B cell (primary cell): ENCODE results near the gene CDC42BPB. TPM values are rescaled to one million over a fixed set of nuclear protein-coding genes. Genes with fewer than 3 reads are reported as not detected.

Experiments used
- ATAC-seq: fragments of 200-7000 bp; cut with Tn5 transposase; one replicate; pipeline ENCODE4 v1.10.0; 2021; ENCODE audit warnings: low read depth, mild to moderate bottlenecking, moderate number of reproducible peaks, moderate library complexity
- CTCF ChIA-PET: fragments of 350-600 bp; sonication (Branson Sonifier 250); formaldehyde crosslinking; loops from one replicate; lab custom pipeline; 2021; ENCODE audit warnings: antibody characterized with exemption, inconsistent platforms; lab: Charles Lee
- POLR2A ChIA-PET: fragments of 350-600 bp; sonication (Branson Sonifier 250); formaldehyde crosslinking; loops from one replicate; lab custom pipeline; 2021; ENCODE audit warnings: antibody characterized with exemption; lab: Charles Lee
- DNase-seq: peaks from one replicate; pipeline ENCODE4 v3.0.0; 2013
- H2AFZ ChIP-seq: 2 replicates; pipeline ENCODE4 v1.6.1; 2012; ENCODE audit warnings: mild to moderate bottlenecking, low read depth, low read length; ENCODE audit not compliant: insufficient read depth, poor library complexity, severe bottlenecking
- H3K27ac ChIP-seq, 2 donors: 1 replicate in 1 of 2; 2 replicates in 1 of 2; pipeline ENCODE4 v1.5.1; 2012 to 2013; ENCODE audit warnings: low read length in 2 of 2, mild to moderate bottlenecking in 2 of 2, moderate library complexity in 1 of 2
- H3K27me3 ChIP-seq, 4 experiments: fragments of 200-600 bp in 1 of 4; sonication (generic) in 1 of 4; replicated peaks in 1 of 4; 1 replicate in 2 of 4; 2 replicates in 2 of 4; pipeline versions ENCODE4 v1.6.1 to v1.7.0; 2013 to 2016; ENCODE audit warnings: low read length in 3 of 4, mild to moderate bottlenecking in 2 of 4, mixed read lengths in 1 of 4, moderate library complexity in 1 of 4; ENCODE audit not compliant: insufficient read depth in 4 of 4, control insufficient read depth in 3 of 4; ENCODE audit errors: control extremely low read depth in 1 of 4
- H3K36me3 ChIP-seq, 2 experiments: replicated peaks in 1 of 2; 1 replicate in 1 of 2; 2 replicates in 1 of 2; pipeline versions ENCODE4 v1.6.1 to v1.7.1; 2013; ENCODE audit warnings: low read length in 1 of 2; ENCODE audit not compliant: insufficient read depth in 2 of 2, control insufficient read depth in 1 of 2; ENCODE audit errors: control extremely low read depth in 1 of 2, extremely low read depth in 1 of 2
- H3K4me1 ChIP-seq, 2 donors: fragments of 200-600 bp in 1 of 2; sonication (generic) in 1 of 2; 1 replicate in 1 of 2; 2 replicates in 1 of 2; pipeline versions ENCODE4 v1.5.1 to v1.6.1; 2013 to 2017; ENCODE audit warnings: low read length in 2 of 2; ENCODE audit not compliant: control insufficient read depth in 2 of 2, insufficient read depth in 2 of 2
- H3K4me2 ChIP-seq: replicated peaks from 2 replicates; pipeline ENCODE3; 2012; ENCODE audit warnings: mild to moderate bottlenecking, low read depth, low read length; ENCODE audit not compliant: poor library complexity, severe bottlenecking
- H3K4me3 ChIP-seq, 5 experiments: fragments of 200-600 bp in 1 of 5; sonication (generic) in 1 of 5; 1 replicate in 3 of 5; 2 replicates in 2 of 5; pipeline versions ENCODE4 v1.5.1 to v1.7.0; 2011 to 2016; ENCODE audit warnings: low read length in 4 of 5, mild to moderate bottlenecking in 4 of 5, low read depth in 2 of 5, control low read depth in 1 of 5, moderate library complexity in 1 of 5; ENCODE audit not compliant: insufficient read depth in 1 of 5; ENCODE audit errors: control extremely low read depth in 1 of 5, extremely low read depth in 1 of 5
- H3K79me2 ChIP-seq: fragments of 200-600 bp; sonication (generic); one replicate; pipeline ENCODE4 v1.6.0; 2016; ENCODE audit warnings: low read length; ENCODE audit not compliant: control insufficient read depth, insufficient read depth
- H3K9ac ChIP-seq: fragments of 200-600 bp; sonication (generic); 2 replicates; pipeline ENCODE4 v1.6.1; 2017; ENCODE audit warnings: mild to moderate bottlenecking, low read length, moderate library complexity
- H3K9me3 ChIP-seq, 3 donors: one replicate each; pipeline versions ENCODE4 v1.6.1 to v1.7.1; 2013; ENCODE audit warnings: low read length in 2 of 3; ENCODE audit not compliant: control insufficient read depth in 2 of 3, insufficient read depth in 1 of 3; ENCODE audit errors: control extremely low read depth in 1 of 3
- H4K20me1 ChIP-seq: 2 replicates; pipeline ENCODE4 v1.6.0; 2012; ENCODE audit warnings: mild to moderate bottlenecking, low read length; ENCODE audit not compliant: insufficient read depth, control insufficient read depth, poor library complexity, severe bottlenecking
- H3K27ac Mint-ChIP-seq: one replicate; pipeline ENCODE4 v1.8.0; 2021; ENCODE audit warnings: mixed read lengths
- H3K27me3 Mint-ChIP-seq: one replicate; pipeline ENCODE4 v1.8.0; 2021; ENCODE audit warnings: mixed read lengths
- H3K4me1 Mint-ChIP-seq: one replicate; pipeline ENCODE4 v1.8.0; 2021; ENCODE audit warnings: mixed read lengths
- H3K4me3 Mint-ChIP-seq: one replicate; pipeline ENCODE4 v1.8.0; 2021; ENCODE audit warnings: mixed read lengths
- H3K9me3 Mint-ChIP-seq: one replicate; pipeline ENCODE4 v1.8.0; 2022; ENCODE audit warnings: mixed read lengths; ENCODE audit not compliant: insufficient read depth
- EZH2 ChIP-seq: IDR thresholded peaks from 2 replicates; pipeline ENCODE4 v1.6.1; 2012; ENCODE audit warnings: borderline replicate concordance, low read depth, mild to moderate bottlenecking, moderate library complexity, low read length; ENCODE audit not compliant: insufficient read depth, poor library complexity, severe bottlenecking
- WGBS: methylation state at CpG from one replicate; pipeline ENCODE4 v1.1.5; 2013; ENCODE audit warnings: missing lambda C conversion rate; ENCODE audit not compliant: insufficient coverage; 5-methylcytosine and 5-hydroxymethylcytosine counted together
- intact Hi-C: fragments of 100-400 bp; cut with micrococcal nuclease; formaldehyde crosslinking; loops from one replicate; pipeline ENCODE4 v1.10.0; 2022
- polyA plus RNA-seq: library from polyadenylated mRNA; depleted of rRNA; stranded (reverse); fragments of >200 nt; gene quantifications from 2 replicates; pipeline ENCODE4 v1.2.3, GENCODE V29; 2012
- total RNA-seq, 2 donors: library from RNA; stranded (reverse); fragments of 120-200 nt in 1 of 2; gene quantifications; 1 replicate in 1 of 2; 2 replicates in 1 of 2; pipeline versions ENCODE4 v1.2.3 to v1.2.4, GENCODE V29; 2013 to 2022
- TF ChIP-seq, protein P1 (sequence below): fragments of 200-600 bp; IDR thresholded peaks from one replicate; pipeline ENCODE4 v1.8.0; 2022; ENCODE audit warnings: antibody characterized with exemption, mild to moderate bottlenecking

The CDC42BPB gene
- total and polyA plus RNA-seq, 2 donors (not counting 1 experiment from before 2014, with no cell fraction given), result 23.9 to 52.5 TPM

DNA sequence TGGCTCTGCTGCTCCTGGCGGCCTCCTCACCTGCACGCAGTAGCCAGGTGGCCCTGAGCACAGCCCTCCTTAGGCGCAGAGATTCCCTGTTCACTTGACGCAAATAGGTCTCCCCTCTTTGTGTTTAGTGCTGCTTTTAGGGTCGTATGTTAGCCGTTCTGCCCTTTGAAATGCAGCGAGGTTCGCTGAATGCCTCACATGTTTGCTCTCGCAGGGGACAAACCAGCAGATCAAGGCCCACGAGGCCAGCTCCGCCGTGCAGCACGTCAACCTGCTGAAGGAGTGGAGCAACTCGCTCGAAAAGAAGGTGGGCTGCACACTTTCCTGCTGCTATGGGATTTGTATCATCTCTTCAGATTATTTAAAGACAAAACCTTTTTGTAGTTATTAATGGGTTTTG is 166.2 kb downstream of the CDC42BPB start:
- Histone ChIP-seq H3K4me1 (no peaks in the 10 kb centered on the region), H3K4me3 (no peak overlapping the region), H3K36me3 (peaks cover 2 to 79% of the 10 kb centered on the region in 2 experiments), H2AFZ (no peak overlapping the region), H4K20me1 (no peaks in the 10 kb centered on the region), H3K9ac (no peak overlapping the region), H3K27ac (no peak overlapping the region), H3K79me2 (peaks cover 3% of the 10 kb centered on the region), H3K27me3 (no peaks in the 10 kb centered on the region), H3K9me3 (no peaks in the 10 kb centered on the region), H3K4me2 (no peak overlapping the region)
- WGBS, result 89% methylated on average over 14 of the region's 15 CpGs
- H3K27me3 Mint-ChIP-seq, result no peaks in the 10 kb centered on the region
- POLR2A ChIA-PET, result no interaction called here
- TF ChIP-seq EZH2, result no peak
- TF ChIP-seq, protein P1, sequence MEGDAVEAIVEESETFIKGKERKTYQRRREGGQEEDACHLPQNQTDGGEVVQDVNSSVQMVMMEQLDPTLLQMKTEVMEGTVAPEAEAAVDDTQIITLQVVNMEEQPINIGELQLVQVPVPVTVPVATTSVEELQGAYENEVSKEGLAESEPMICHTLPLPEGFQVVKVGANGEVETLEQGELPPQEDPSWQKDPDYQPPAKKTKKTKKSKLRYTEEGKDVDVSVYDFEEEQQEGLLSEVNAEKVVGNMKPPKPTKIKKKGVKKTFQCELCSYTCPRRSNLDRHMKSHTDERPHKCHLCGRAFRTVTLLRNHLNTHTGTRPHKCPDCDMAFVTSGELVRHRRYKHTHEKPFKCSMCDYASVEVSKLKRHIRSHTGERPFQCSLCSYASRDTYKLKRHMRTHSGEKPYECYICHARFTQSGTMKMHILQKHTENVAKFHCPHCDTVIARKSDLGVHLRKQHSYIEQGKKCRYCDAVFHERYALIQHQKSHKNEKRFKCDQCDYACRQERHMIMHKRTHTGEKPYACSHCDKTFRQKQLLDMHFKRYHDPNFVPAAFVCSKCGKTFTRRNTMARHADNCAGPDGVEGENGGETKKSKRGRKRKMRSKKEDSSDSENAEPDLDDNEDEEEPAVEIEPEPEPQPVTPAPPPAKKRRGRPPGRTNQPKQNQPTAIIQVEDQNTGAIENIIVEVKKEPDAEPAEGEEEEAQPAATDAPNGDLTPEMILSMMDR, result no peak
- CTCF ChIA-PET, result interaction anchor here (1.0 kb wide), 1 partner anchor 106 kb away, joined by 3 read pairs; no protein-coding TSS in a partner anchor
- H3K4me1 Mint-ChIP-seq, result no peaks in the 10 kb centered on the region
- no peak for ATAC-seq
- no peak overlapping the region for H3K27ac Mint-ChIP-seq
- H3K9me3 Mint-ChIP-seq, result no peaks in the 10 kb centered on the region
- no peak for DNase-seq
- intact Hi-C loops, result no loop called here
- H3K4me3 Mint-ChIP-seq, result no peak overlapping the region

DNA sequence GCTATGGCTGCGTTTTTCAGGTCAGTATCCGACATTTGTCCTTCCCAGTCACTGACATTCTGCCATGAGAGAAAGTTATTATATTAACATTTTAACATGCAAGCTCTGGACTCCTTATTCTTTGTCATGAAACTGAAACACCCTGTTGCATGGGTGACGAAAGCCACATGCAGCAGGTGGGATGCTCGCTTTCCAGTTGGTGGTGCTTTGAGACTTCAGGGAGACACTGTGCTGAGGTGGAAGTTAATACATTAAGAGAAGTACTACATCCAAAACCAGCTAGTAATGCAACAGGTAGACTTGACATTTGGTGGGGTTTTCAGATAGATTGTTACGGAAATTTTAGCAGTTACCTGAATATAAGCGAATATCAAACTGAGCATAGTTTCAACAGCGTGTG is 167.7 kb downstream of the CDC42BPB start:
- Histone ChIP-seq H3K4me2 (no peak overlapping the region), H4K20me1 (no peaks in the 10 kb centered on the region), H3K27me3 (no peaks in the 10 kb centered on the region), H3K27ac (peak overlapping the region in 1 of 2 donors; percentile 12), H3K9me3 (no peaks in the 10 kb centered on the region), H3K9ac (no peak overlapping the region), H3K79me2 (peaks cover 3% of the 10 kb centered on the region), H2AFZ (no peak overlapping the region), H3K36me3 (peaks cover 0 to 70% of the 10 kb centered on the region in 2 experiments), H3K4me3 (no peak overlapping the region), H3K4me1 (no peaks in the 10 kb centered on the region)
- H3K27ac Mint-ChIP-seq, result no peak overlapping the region
- intact Hi-C loops, result no loop called here
- H3K9me3 Mint-ChIP-seq, result no peaks in the 10 kb centered on the region
- WGBS, result 100% methylated on average over 4 of the region's 7 CpGs
- DNase-seq, result no peak
- TF ChIP-seq, protein P1, result no peak
- TF ChIP-seq EZH2, result no peak
- no peaks in the 10 kb centered on the region for H3K27me3 Mint-ChIP-seq
- no peak for ATAC-seq
- ChIA-PET POLR2A (no interaction called here), CTCF (no interaction called here)
- H3K4me1 Mint-ChIP-seq, result no peaks in the 10 kb centered on the region
- no peak overlapping the region for H3K4me3 Mint-ChIP-seq
